GM19324 (cell line): Measurements from ENCODE around the gene MLPH.
"Not testable (repeated sequence)": the region's sequence is repeated elsewhere in the genome, so short reads cannot be mapped to it uniquely, and the experiment has no call there.

Experiments
- ATAC-seq: cut with Tn5 transposase; IDR thresholded peaks from one replicate; pipeline ENCODE4 v1.9.1; 2021; ENCODE audit warnings: mild to moderate bottlenecking, moderate library complexity; ENCODE audit not compliant: unreplicated experiment, low FRiP score

Gene MLPH

GRCh38 chr2:237457388-237457941 lies 29.6 kb upstream of the MLPH start:
- no peak for ATAC-seq

- ATAC-seq, result no peak
These were observed 28.5 kb upstream of the MLPH start for GRCh38 chr2:237458519-237458918.

DNA sequence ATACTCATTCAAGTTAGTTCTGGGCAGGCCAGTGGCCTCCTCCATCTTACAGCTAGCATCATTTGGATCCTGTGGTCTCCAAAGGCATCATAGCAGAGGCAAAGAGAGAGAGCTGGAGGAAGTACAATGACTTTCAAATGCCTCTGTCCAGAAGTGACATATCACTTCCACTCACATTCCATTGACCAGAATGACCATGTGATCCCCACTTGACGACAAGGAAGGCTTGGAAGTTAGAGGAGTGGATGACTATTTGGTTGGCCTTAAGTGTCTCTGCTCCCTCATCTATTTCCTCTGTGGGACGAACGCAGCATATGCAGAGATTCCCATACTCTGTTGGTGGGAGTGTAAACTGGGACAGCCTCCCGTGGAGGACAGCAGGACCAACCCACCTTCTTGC lies 27.8 kb upstream of the MLPH start:
- ATAC-seq, result no peak

DNA sequence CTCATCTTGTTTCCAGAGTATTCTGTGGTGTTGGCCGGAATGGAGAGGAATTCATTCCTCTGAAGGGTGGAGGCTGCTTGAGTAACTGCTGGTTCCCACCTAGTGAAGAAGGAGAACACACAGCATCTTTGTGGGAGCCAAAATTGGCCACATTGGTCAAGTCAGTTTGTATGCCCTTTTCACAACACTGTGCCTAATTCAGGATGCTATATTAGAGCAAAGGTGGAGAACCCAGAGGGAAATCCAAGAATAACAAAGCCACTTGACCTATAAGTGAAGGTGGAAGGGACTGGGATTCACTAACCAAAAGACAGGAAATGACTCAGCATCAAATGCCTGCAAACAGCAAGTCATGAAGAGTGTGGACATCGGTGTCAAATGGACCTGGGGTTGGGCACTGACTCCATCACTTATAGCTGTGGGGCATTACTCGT lies 27.3 kb upstream of the MLPH start:
- no peak for ATAC-seq

GRCh38 chr2:237464757-237465391 lies 22.2 kb upstream of the MLPH start:
- ATAC-seq, result no peak

GRCh38 chr2:237465515-237466148 lies 21.4 kb upstream of the MLPH start:
- no peak for ATAC-seq

GRCh38 chr2:237466211-237466610 lies 20.8 kb upstream of the MLPH start:
- no peak for ATAC-seq

GRCh38 chr2:237467447-237468179 lies 19.4 kb upstream of the MLPH start:
- ATAC-seq, result no peak

GRCh38 chr2:237469410-237469809 lies 17.6 kb upstream of the MLPH start:
- ATAC-seq, result not testable (repeated sequence)

DNA sequence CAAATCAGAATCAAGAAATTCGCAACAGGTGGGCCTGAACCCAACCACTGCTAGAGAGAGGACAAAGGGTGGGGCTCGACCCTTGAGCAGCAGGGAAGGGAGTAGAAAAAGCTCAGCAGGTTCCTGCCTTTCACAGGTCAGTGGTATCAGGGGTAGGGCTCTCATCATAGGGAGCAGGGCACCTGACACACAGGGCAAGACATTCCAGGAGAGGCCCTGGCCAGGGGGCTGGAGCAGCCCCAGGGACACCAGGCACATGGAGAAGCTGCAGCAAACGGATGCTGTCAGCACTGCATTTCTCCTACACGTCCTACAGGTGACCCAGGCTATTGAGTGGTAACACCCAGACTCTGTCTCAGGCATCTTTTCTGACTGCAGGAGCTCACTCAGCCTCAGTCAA lies 17.2 kb upstream of the MLPH start:
- no peak for ATAC-seq

- no peak for ATAC-seq
These were observed 16.1 kb upstream of the MLPH start for GRCh38 chr2:237470914-237471313.

DNA sequence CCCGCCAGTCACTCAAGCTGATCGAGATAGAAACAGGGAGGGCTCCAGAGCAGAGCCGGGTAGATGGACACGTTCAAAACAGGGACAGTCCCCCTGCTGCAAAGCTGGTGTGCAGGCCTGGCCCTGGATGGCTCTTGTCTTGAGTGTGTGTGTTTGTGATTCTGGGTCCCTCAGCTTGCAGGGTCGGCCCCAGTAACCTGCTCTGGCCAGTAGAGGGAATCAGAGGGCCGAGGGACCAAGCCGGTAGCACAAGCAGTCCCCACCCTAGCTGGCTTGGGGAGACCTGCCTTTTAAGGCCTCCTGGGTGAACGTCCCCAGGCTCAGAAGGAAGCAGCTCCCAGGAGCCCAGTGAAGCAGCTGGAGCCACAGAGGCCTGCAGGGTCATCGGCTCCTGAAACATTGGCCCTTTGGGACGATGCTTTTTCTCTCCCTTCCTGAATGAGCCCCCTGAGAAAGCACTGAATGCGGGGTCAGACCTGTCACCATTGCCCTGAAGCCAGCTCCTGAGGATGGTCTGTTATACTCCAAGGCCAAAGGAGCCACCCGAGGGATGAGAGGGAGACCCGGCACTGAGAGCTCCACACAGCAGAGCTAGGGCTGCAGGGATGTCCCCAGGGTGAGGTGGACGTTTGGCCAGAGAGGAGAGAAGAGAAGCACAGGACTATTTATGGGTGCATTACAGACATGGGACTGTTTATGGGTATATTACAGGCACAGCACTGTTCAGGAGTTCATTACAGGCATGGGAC lies 15.4 kb upstream of the MLPH start:
- no peak for ATAC-seq

DNA sequence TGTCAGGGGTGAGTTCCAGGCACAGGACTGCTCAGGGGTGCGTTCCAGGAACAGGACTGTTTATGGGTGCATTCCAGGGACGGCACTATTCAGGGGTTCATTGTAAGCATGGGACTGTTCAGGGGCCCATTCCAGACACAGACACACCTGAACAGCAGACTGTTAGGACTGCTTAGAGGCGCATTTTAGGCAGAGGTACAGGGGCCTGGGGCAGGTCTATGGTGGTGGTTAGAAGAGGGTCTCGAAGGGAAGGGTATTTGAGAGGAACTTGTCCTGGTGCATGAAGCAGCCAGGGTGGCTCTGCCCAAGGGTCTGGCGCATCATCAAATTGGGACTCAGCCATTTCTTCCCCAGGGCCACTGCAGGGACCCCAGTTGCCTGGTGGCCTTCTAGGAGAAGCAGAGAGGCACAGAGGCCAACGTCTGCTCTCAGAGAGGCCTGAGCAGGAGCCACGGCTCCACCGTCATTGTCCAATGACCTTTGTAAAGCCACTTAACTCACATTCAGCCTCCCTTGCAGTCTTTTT lies 14.8 kb upstream of the MLPH start:
- ATAC-seq, result no peak

GRCh38 chr2:237472909-237473877 lies 13.9 kb upstream of the MLPH start:
- no peak for ATAC-seq

- ATAC-seq, result no peak
These were observed 13.1 kb upstream of the MLPH start for GRCh38 chr2:237473878-237474441.

GRCh38 chr2:237474442-237474911 lies 12.6 kb upstream of the MLPH start:
- ATAC-seq, result no peak

DNA sequence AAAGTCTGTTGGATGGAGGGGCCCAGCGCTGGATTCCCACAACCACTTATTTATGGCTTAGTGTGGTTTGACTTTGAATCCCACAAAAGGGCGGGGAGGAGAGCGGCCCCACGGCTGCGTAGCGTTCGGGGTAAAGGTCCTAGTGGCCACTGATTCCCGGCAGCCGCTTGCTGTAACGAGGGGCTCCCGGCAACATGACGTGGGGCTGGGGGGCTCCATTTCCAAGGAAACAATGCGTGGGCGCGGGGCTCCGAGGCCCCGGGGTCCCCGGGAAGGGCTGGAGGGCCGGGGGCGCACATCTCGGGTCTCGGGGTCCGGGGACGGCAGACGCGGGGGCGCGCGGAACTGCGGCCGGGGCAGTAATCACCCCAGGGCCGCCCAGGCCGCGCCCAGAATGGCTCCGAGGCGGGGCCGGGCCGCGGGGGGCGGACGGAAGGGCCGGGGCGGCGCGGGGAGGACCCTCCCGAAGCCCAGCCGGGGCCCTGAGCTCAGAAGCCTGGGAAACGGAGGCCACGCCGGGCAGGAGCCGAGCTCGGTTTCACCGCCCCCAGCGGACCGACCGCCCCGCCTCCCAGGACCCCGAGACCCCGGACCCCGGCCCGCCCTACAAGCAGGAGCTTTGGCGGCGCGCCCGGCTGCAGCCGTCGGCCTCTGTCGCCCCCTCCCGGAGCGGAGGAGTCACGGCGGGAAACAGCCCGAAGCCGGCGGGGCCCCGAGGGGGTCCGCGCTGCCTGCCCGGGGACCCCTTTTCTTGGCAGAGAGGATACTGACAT lies 11.9 kb upstream of the MLPH start:
- peak; percentile 78 for ATAC-seq

DNA sequence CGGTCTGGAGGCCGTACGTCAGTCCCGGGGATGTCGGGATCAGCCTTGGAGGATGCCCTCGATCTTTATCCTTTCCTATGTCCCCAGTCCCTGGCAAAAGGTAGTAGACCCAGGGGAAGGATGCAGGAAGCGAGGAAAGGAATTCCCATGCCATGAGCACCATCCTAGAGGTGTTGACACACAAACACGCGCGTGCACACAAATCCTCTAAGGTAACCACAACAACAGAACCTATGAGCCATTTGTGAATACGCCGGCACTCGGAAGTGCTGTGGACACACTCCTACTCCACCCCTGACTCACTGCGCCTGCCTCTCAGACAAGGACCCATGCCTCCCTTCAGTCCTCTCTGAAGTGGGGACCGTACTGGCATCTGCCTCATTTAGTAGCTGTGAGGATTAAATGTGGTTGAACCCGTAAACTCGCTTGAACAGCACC lies 11.3 kb upstream of the MLPH start:
- ATAC-seq, result no peak
